Endodermal cell (in vitro differentiated cells): ENCODE data around the gene ANO1. TPM values are rescaled to one million over a fixed set of nuclear protein-coding genes. Genes with fewer than 3 reads are reported as not detected.

Source experiments
- DNase-seq: peaks from one replicate; pipeline ENCODE4 v3.0.0-alpha.2; 2017
- H3K27ac ChIP-seq: 2 replicates; pipeline ENCODE4 v1.5.1; 2013; ENCODE audit warnings: mild to moderate bottlenecking, low read depth, low read length, moderate library complexity
- H3K27me3 ChIP-seq: 2 replicates; pipeline ENCODE4 v1.6.1; 2013; ENCODE audit warnings: mild to moderate bottlenecking, low read length, moderate library complexity; ENCODE audit not compliant: insufficient read depth, control insufficient read depth, poor library complexity, severe bottlenecking
- H3K36me3 ChIP-seq: 2 replicates; pipeline ENCODE4 v1.7.0; 2013; ENCODE audit warnings: mild to moderate bottlenecking, low read length, moderate library complexity; ENCODE audit not compliant: control insufficient read depth, insufficient read depth
- H3K4me1 ChIP-seq: one replicate; pipeline ENCODE4 v1.7.0; 2013; ENCODE audit warnings: low read length; ENCODE audit not compliant: control insufficient read depth, insufficient read depth
- H3K4me3 ChIP-seq: 2 replicates; pipeline ENCODE4 v1.5.1; 2013; ENCODE audit warnings: mild to moderate bottlenecking, low read length, moderate library complexity
- H3K9ac ChIP-seq: 2 replicates; pipeline ENCODE4 v1.6.1; 2013; ENCODE audit warnings: mild to moderate bottlenecking, low read length, moderate library complexity; ENCODE audit not compliant: poor library complexity, severe bottlenecking; ENCODE audit errors: extremely low read depth
- H3K9me3 ChIP-seq: 2 replicates; pipeline ENCODE4 v1.6.1; 2013; ENCODE audit warnings: mild to moderate bottlenecking, low read length, moderate library complexity; ENCODE audit not compliant: control insufficient read depth
- H3K27ac Mint-ChIP-seq: 2 replicates; pipeline ENCODE4 v1.8.0; 2020; ENCODE audit warnings: mixed read lengths
- H3K27me3 Mint-ChIP-seq: 2 replicates; pipeline ENCODE4 v1.8.0; 2021; ENCODE audit warnings: mild to moderate bottlenecking, mixed read lengths; ENCODE audit not compliant: insufficient read depth
- H3K36me3 Mint-ChIP-seq: 2 replicates; pipeline ENCODE4 v1.8.0; 2020; ENCODE audit warnings: low read depth, mixed read lengths
- H3K4me1 Mint-ChIP-seq: 2 replicates; pipeline ENCODE4 v1.8.0; 2020; ENCODE audit warnings: mixed read lengths
- H3K4me3 Mint-ChIP-seq: 2 replicates; pipeline ENCODE4 v1.8.0; 2020; ENCODE audit warnings: mild to moderate bottlenecking, moderate library complexity, mixed read lengths
- H3K9me3 Mint-ChIP-seq: 2 replicates; pipeline ENCODE4 v1.8.0; 2020; ENCODE audit warnings: mild to moderate bottlenecking, mixed read lengths
- WGBS, 2 experiments: methylation state at CpG; one replicate each; pipeline versions ENCODE4 v1.1.5 to v1.1.7; 2013; ENCODE audit warnings: missing lambda C conversion rate in 2 of 2, mixed read lengths in 1 of 2; ENCODE audit not compliant: insufficient coverage in 1 of 2, insufficient read length in 1 of 2; 5-methylcytosine and 5-hydroxymethylcytosine counted together
- total RNA-seq, 2 donors: library from RNA; stranded (reverse); fragmentation: NEBNext Ultra II Directional in 1 of 2; extraction: Animal tissue kit (Norgen Biotek cat#: 25700) in 1 of 2; gene quantifications; 2 replicates in 1 of 2; 3 replicates in 1 of 2; pipeline ENCODE4 v1.2.1, GENCODE V29; 2021
- TF ChIP-seq, protein P1 (sequence below): fragments of 200-600 bp; sonication (generic); conservative IDR thresholded peaks from 2 replicates; pipeline ENCODE4 v1.5.0; 2021; ENCODE audit warnings: antibody characterized with exemption, mild to moderate bottlenecking

ANO1 gene
- total RNA-seq, 2 donors from 2014 or later: 3.0 to 7.7 TPM

DNA sequence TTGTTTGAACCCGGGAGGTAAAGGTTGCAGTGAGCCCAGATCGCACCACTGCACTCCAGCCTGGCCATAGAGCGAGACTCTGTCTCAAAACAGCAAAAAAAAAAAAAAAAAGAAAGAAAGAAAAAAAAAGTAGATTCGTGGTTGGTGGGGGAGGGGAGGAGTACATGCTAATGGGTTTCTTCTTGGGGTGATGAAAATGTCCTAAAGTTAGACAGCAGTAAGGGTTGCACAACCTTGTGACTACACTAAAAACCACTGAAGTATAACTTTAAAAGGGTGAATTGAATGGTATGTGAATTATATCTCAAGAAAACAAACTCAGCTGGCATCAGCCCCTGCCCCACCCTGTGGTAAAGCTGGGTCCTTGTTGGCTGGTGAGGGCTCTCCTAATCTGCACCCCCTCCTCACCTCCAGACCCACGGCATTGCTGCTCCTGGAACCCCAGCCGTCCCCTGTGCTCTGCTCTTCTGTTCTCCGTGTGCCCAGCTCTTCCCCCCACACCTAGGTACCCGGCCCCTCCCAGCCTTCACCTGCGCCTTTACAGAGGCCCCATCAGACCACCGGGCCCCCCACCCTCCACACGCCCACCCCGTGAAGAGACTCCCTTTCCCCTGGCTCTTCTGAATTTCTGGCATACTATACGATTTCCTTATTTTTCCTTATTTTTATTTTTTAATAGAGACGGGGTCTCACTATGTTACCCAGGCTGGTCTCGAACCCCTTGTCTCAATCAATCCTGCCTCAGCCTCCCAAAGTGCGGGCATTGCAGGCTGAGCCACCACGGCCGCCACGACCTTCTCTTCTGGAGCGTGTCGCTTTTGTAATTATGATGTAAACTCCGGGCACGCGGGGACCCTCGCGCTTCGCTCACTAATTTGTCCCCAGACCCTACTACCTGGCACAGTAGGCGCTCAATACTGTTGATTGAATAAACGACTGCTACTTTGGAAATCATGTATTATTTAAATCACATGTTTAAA is 124.1 kb downstream of the ANO1 start:
- Histone ChIP-seq H3K27ac (no peak overlapping the region), H3K4me3 (peak overlapping the region; percentile 95), H3K36me3 (peaks cover 23% of the 10 kb centered on the region), H3K27me3 (no peaks in the 10 kb centered on the region), H3K9ac (no peak overlapping the region), H3K9me3 (peaks cover 12% of the 10 kb centered on the region), H3K4me1 (peaks cover 24% of the 10 kb centered on the region)
- Mint-ChIP-seq H3K27ac (peak overlapping the region; percentile 85), H3K4me3 (peak overlapping the region; percentile 90), H3K36me3 (peaks cover 24% of the 10 kb centered on the region), H3K9me3 (peaks cover 11% of the 10 kb centered on the region), H3K27me3 (no peaks in the 10 kb centered on the region), H3K4me1 (peaks cover 33% of the 10 kb centered on the region)
- DNase-seq: no peak
- TF ChIP-seq, protein P1, sequence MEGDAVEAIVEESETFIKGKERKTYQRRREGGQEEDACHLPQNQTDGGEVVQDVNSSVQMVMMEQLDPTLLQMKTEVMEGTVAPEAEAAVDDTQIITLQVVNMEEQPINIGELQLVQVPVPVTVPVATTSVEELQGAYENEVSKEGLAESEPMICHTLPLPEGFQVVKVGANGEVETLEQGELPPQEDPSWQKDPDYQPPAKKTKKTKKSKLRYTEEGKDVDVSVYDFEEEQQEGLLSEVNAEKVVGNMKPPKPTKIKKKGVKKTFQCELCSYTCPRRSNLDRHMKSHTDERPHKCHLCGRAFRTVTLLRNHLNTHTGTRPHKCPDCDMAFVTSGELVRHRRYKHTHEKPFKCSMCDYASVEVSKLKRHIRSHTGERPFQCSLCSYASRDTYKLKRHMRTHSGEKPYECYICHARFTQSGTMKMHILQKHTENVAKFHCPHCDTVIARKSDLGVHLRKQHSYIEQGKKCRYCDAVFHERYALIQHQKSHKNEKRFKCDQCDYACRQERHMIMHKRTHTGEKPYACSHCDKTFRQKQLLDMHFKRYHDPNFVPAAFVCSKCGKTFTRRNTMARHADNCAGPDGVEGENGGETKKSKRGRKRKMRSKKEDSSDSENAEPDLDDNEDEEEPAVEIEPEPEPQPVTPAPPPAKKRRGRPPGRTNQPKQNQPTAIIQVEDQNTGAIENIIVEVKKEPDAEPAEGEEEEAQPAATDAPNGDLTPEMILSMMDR: no peak
- 80 to 91% methylated on average over 16 to 28 of the region's 29 CpGs for WGBS, 2 experiments

DNA sequence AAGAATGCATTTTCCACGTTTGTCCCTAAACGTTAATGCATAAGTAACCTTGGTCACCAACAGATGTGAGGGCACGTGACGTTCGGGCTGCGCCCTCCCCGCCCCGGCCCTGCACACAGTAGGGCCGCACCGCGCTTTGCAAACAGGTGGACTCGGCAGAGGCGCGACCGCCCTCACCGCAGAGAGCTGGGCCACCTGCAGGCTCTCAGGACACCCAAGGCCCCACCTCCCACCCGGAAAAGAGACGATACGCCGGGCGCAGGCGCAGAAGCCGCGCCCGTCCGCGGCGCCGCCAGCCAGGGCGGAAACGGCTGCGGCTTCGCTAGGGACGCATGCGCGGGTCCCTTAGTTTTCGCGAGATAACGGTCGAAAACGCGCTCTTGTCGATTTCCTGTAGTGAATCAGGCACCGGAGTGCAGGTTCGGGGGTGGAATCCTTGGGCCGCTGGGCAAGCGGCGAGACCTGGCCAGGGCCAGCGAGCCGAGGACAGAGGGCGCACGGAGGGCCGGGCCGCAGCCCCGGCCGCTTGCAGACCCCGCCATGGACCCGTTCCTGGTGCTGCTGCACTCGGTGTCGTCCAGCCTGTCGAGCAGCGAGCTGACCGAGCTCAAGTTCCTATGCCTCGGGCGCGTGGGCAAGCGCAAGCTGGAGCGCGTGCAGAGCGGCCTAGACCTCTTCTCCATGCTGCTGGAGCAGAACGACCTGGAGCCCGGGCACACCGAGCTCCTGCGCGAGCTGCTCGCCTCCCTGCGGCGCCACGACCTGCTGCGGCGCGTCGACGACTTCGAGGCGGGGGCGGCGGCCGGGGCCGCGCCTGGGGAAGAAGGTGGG is 125.0 kb downstream of the ANO1 start, which contains the start of gene FADD:
Gene FADD, plus strand, starts transcription at position 377 of the 831 bp plus-strand sequence. Its CDS starts 164 bp downstream, at position 541.
- Histone ChIP-seq H3K36me3 (peaks cover 27% of the 10 kb centered on the region), H3K27me3 (no peaks in the 10 kb centered on the region), H3K4me3 (peak within 1 kb of the TSS; percentile 95), H3K27ac (peak within 1 kb of the TSS; percentile 62), H3K9me3 (peaks cover 12% of the 10 kb centered on the region), H3K4me1 (peaks cover 30% of the 10 kb centered on the region), H3K9ac (peak within 1 kb of the TSS; percentile 97)
- peak; percentile 96 for DNase-seq
- Mint-ChIP-seq H3K27ac (peak within 1 kb of the TSS; percentile 95), H3K27me3 (no peaks in the 10 kb centered on the region), H3K4me1 (peaks cover 39% of the 10 kb centered on the region), H3K4me3 (peak within 1 kb of the TSS; percentile 90), H3K9me3 (peaks cover 11% of the 10 kb centered on the region), H3K36me3 (peaks cover 28% of the 10 kb centered on the region)
- TF ChIP-seq, protein P1: no peak
- WGBS, 2 experiments: 1% methylated on average over 46 to 91 of the region's 91 CpGs

DNA sequence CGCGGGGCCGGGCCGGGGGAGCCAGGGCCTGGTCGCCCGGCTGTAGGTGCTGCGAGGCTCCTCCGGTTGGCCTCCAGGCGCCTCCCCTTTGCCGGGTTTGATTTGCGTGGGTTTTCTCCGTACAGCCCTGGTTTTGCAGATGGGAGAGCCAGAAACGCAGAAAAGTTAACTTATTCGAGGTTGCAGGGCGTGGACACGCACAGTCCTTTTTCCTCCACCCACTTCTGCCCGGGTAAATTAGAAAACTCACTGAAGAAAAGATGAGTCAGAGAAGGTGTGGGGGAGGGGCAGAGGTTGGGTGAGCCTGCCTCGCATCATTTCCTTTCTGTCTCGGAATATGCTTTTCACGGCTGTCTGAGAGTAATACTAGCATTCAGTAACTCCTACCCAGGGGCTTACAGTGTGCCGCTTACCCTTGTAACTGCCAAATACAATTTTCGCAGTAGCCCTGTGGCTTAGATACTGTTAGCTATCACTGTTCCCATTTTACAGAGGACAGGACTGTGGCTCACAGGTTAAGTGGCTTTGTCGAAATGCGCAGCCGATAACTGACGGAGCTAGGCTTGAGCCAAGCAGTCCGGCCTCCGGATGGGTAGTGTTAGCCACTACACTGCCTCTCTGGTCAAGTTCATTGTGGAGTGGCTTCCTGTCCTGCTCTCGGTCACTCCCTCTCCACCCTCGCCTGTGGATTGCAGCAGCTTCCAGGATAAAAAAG is 125.8 kb downstream of the ANO1 start:
- Histone ChIP-seq H3K27me3 (no peaks in the 10 kb centered on the region), H3K27ac (no peak overlapping the region), H3K4me3 (peak overlapping the region; percentile 95), H3K9me3 (peaks cover 12% of the 10 kb centered on the region), H3K9ac (peak overlapping the region; percentile 97), H3K36me3 (peaks cover 28% of the 10 kb centered on the region), H3K4me1 (peaks cover 30% of the 10 kb centered on the region)
- Mint-ChIP-seq H3K4me3 (peak overlapping the region; percentile 90), H3K36me3 (peaks cover 34% of the 10 kb centered on the region), H3K9me3 (peaks cover 11% of the 10 kb centered on the region), H3K27ac (peak overlapping the region; percentile 95), H3K27me3 (no peaks in the 10 kb centered on the region), H3K4me1 (peaks cover 46% of the 10 kb centered on the region)
- TF ChIP-seq, protein P1: no peak
- no peak for DNase-seq
- 4 to 9% methylated on average over 17 to 29 of the region's 30 CpGs for WGBS, 2 experiments
